Progenitor cell of endocrine pancreas (in vitro differentiated cells): ENCODE data around the gene NEK11. TPM values are rescaled to one million over a fixed set of nuclear protein-coding genes. Genes with fewer than 3 reads are reported as not detected.

ENCODE experiments used
- DNase-seq: peaks from one replicate; pipeline ENCODE4 v3.0.0; 2021; ENCODE audit warnings: low spot score; ENCODE audit not compliant: unreplicated experiment
- H3K27ac Mint-ChIP-seq: 2 replicates; pipeline ENCODE4 v1.8.0; 2021; ENCODE audit warnings: mild to moderate bottlenecking, moderate library complexity, mixed read lengths
- H3K27me3 Mint-ChIP-seq: 2 replicates; pipeline ENCODE4 v1.8.0; 2021; ENCODE audit warnings: mixed read lengths
- H3K36me3 Mint-ChIP-seq: 2 replicates; pipeline ENCODE4 v1.8.0; 2022; ENCODE audit warnings: mixed read lengths; ENCODE audit not compliant: insufficient read depth
- H3K4me1 Mint-ChIP-seq: 2 replicates; pipeline ENCODE4 v1.8.0; 2021; ENCODE audit warnings: low read depth, mixed read lengths
- H3K4me3 Mint-ChIP-seq: 2 replicates; pipeline ENCODE4 v1.8.0; 2021; ENCODE audit warnings: low read depth, mild to moderate bottlenecking, moderate library complexity, mixed read lengths
- H3K9me3 Mint-ChIP-seq: 2 replicates; pipeline ENCODE4 v1.8.0; 2021; ENCODE audit warnings: low read depth, mixed read lengths
- total RNA-seq: library from RNA; stranded (reverse); gene quantifications from 2 replicates; pipeline ENCODE4 v1.2.1, GENCODE V29; 2021
- TF ChIP-seq, protein P1 (sequence below): fragments of 200-600 bp; sonication (generic); IDR thresholded peaks from one replicate; pipeline ENCODE4 v1.5.0; 2021; ENCODE audit warnings: antibody characterized with exemption, mild to moderate bottlenecking; ENCODE audit not compliant: unreplicated experiment

The NEK11 gene
- total RNA-seq, 1 donor from 2014 or later = 18.7 TPM

DNA sequence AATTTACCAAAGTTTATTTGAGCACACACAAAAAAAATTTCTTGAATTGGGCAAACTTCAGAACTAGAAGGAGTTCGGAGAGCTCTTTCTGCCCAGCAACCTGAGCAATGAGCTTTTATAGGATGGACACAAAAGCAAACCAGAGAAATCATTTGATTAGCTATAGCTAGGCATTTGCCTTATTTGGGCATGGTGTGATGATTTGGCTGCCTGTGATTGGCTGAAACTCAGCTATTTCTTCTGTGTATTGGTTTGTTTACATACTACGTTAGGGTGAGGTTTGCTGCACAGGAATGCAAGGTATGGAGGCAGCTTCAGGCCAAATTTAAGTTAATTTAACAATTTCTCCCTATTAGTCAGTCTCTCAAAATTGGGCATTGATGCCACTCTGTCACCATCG is 65.1 kb downstream of the NEK11 start:
- TF ChIP-seq, protein P1, sequence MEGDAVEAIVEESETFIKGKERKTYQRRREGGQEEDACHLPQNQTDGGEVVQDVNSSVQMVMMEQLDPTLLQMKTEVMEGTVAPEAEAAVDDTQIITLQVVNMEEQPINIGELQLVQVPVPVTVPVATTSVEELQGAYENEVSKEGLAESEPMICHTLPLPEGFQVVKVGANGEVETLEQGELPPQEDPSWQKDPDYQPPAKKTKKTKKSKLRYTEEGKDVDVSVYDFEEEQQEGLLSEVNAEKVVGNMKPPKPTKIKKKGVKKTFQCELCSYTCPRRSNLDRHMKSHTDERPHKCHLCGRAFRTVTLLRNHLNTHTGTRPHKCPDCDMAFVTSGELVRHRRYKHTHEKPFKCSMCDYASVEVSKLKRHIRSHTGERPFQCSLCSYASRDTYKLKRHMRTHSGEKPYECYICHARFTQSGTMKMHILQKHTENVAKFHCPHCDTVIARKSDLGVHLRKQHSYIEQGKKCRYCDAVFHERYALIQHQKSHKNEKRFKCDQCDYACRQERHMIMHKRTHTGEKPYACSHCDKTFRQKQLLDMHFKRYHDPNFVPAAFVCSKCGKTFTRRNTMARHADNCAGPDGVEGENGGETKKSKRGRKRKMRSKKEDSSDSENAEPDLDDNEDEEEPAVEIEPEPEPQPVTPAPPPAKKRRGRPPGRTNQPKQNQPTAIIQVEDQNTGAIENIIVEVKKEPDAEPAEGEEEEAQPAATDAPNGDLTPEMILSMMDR = no peak
- H3K9me3 Mint-ChIP-seq = peaks cover 4% of the 10 kb centered on the region
- H3K4me1 Mint-ChIP-seq = no peaks in the 10 kb centered on the region
- H3K27me3 Mint-ChIP-seq = no peaks in the 10 kb centered on the region
- H3K36me3 Mint-ChIP-seq = peaks cover 3% of the 10 kb centered on the region
- DNase-seq = no peak
- peak overlapping the region; percentile 14 for H3K27ac Mint-ChIP-seq
- H3K4me3 Mint-ChIP-seq = no peak overlapping the region

DNA sequence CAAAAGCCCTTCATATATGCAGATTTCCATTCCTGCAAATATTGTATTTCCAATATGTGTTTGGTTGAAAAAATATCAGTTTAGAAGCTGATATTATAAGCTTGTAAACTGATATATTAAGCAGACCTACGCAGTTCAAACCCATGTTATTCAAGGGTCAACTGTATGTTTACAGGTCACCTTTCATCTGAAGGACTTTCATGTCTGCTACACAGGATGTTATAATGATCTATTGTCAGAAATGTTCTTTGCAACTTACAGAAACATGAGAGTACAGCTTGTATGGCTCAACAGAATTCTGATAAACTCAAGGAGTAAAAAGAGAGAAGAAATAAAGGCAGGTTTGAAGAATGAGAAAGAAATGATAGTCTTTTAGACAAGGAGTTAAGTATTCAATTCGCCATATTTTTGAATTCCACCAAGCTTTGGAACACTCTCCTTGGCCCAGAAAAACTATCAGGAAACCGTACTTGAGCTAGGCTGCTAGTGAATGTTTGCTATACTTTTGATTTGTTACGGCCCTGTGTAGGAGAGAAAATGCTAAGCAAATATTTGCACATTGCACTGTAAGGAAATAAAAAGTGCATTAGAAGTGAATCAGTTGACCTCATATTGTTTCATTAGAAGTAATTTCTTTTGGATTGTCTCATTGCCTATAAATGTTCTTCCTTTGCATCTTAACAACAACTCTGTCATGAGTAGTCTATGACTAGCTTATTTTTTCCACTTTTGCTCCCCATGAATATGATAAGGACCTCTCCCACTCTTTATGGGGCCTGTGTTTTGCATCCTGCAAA is 81.2 kb downstream of the NEK11 start:
- no peak overlapping the region for H3K27ac Mint-ChIP-seq
- no peak overlapping the region for H3K4me3 Mint-ChIP-seq
- TF ChIP-seq, protein P1 = no peak
- DNase-seq = no peak
- H3K4me1 Mint-ChIP-seq = no peaks in the 10 kb centered on the region
- no peaks in the 10 kb centered on the region for H3K36me3 Mint-ChIP-seq
- no peaks in the 10 kb centered on the region for H3K9me3 Mint-ChIP-seq
- H3K27me3 Mint-ChIP-seq = no peaks in the 10 kb centered on the region

DNA sequence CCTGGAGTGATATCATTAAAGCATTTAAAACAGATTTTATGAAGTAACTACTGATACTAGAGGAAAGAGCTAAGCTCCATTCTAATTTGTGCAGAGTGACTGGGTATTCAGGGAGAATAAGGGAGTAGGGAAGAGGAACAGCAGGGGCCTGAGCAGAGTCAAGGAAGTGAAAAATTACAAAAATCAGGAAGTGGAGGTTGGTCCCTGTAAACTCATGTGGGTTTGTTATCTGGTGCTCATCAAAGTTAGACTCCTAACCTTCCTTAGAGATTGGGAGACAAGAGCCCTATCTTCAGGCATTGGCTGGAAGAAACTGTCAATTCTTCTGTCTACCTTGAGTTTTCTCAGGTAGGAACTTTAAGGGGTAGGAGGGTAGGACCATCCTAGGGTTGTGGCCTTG is 82.5 kb downstream of the NEK11 start:
- no peak overlapping the region for H3K27ac Mint-ChIP-seq
- no peak overlapping the region for H3K4me3 Mint-ChIP-seq
- H3K4me1 Mint-ChIP-seq = no peaks in the 10 kb centered on the region
- no peak for DNase-seq
- H3K36me3 Mint-ChIP-seq = no peaks in the 10 kb centered on the region
- H3K27me3 Mint-ChIP-seq = no peaks in the 10 kb centered on the region
- H3K9me3 Mint-ChIP-seq = no peaks in the 10 kb centered on the region
- TF ChIP-seq, protein P1 = no peak

DNA sequence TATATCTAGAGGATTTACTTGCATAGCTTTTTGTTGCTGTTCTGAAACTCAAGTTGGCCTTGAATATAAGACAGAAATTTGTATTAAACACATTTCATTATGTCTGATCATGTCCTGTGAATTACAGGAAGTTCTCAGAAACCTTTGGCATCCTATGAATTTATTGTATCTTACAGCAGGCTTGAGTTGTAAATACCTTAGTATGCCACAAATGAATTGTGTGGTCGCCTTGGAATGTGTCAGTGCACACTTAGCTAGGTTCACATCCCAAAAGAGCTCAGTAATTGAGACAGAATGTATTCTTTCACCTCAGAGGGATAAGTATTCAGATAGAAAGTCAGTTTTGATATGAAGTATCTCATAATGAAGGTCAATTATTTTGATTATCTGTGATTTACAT is 83.4 kb downstream of the NEK11 start:
- Mint-ChIP-seq H3K9me3 (no peaks in the 10 kb centered on the region), H3K4me1 (no peaks in the 10 kb centered on the region), H3K4me3 (no peak overlapping the region), H3K36me3 (no peaks in the 10 kb centered on the region), H3K27me3 (no peaks in the 10 kb centered on the region), H3K27ac (no peak overlapping the region)
- DNase-seq = no peak
- TF ChIP-seq, protein P1 = no peak

DNA sequence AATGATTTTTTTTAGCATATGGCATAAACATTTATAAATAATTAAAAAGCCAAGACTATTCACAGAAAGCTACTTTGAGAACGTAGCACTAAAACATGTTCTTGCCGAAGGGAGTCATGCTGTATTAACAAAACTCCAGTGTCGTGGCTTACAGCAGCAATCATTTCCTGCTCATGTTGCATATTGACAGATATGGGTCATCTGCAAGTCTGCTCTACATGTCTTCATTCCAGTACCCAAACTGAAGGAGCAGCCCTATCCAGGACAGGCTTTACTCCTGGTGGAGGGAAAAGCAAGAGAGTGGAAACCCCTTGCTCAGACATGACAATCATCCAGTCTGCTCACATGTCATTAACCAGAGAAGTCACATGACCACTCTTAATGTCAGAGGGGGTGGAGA is 87.6 kb downstream of the NEK11 start:
- Mint-ChIP-seq H3K4me1 (no peaks in the 10 kb centered on the region), H3K4me3 (no peak overlapping the region), H3K9me3 (peaks cover 20% of the 10 kb centered on the region), H3K36me3 (peaks cover 10% of the 10 kb centered on the region), H3K27ac (no peak overlapping the region), H3K27me3 (no peaks in the 10 kb centered on the region)
- TF ChIP-seq, protein P1 = no peak
- DNase-seq = no peak
